ENCODE measurements around the gene ERMN. TPM values are rescaled to one million over a fixed set of nuclear protein-coding genes. Genes with fewer than 3 reads are reported as not detected.

The ERMN gene
- total RNA-seq, 1 donor from 2014 or later = 0.14 TPM

DNA sequence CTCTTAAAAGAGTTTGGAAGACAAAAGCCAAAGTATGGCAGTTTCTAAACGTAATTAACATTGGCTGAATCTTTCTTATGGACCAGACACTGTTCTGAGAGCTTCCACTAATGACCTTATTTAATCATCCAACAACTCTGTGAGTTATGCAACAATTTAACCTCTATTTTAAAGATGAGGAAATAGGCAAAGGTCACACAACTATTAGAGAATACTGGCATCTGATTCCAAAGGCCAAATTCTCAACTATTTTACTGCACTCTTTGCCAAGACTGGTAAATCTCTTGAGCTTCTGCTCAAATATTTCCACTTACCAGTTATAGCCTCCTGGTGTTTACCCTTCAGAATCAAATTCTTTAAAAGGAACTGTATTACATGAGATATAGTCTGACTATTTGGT is 42.1 kb upstream of the ERMN start:
- H3K9me3 Mint-ChIP-seq (ENCODE audit: unreplicated experiment) = no peaks in the 10 kb centered on the region
- H3K4me3 ChIP-seq (ENCODE audit: insufficient read depth, low read depth, low read length) = no peak overlapping the region
- H3K9me3 ChIP-seq (ENCODE audit: insufficient read depth, low read depth, low read length) = no peaks in the 10 kb centered on the region
- no peaks in the 10 kb centered on the region for H3K36me3 ChIP-seq (ENCODE audit: insufficient read depth, low read length)
- no peaks in the 10 kb centered on the region for H3K4me1 Mint-ChIP-seq (ENCODE audit: low read depth, unreplicated experiment)
- H3K4me2 ChIP-seq (ENCODE audit: low read length) = no peak overlapping the region
- no peak overlapping the region for H2AFZ ChIP-seq (ENCODE audit: low read depth, low read length)
- H3K79me2 ChIP-seq (ENCODE audit: insufficient read depth, low read length) = no peaks in the 10 kb centered on the region
- no peaks in the 10 kb centered on the region for H3K4me1 ChIP-seq (ENCODE audit: insufficient read depth, low read length)
- H3K27me3 Mint-ChIP-seq (ENCODE audit: low read depth, unreplicated experiment) = no peaks in the 10 kb centered on the region
- no peak overlapping the region for H3K27ac Mint-ChIP-seq (ENCODE audit: unreplicated experiment)
- TF ChIP-seq EZH2 (IDR thresholded peaks at IDR 0.05; ENCODE audit: insufficient read depth, low read length) = no peak
- no peak for TF ChIP-seq CTCF (IDR thresholded peaks at IDR 0.05; ENCODE audit: insufficient read depth, low read depth, low read length)
- no peak overlapping the region for H3K4me3 Mint-ChIP-seq (ENCODE audit: unreplicated experiment)
- H3K27ac ChIP-seq (ENCODE audit: low read depth, low read length) = no peak overlapping the region
- no peaks in the 10 kb centered on the region for H4K20me1 ChIP-seq (ENCODE audit: insufficient read depth, low read length)
- no peak for FAIRE-seq
- no peak overlapping the region for H3K9ac ChIP-seq (ENCODE audit: low read length)
- H3K36me3 Mint-ChIP-seq (ENCODE audit: low read depth, unreplicated experiment) = no peaks in the 10 kb centered on the region
- no peaks in the 10 kb centered on the region for H3K27me3 ChIP-seq (ENCODE audit: insufficient read depth, low read length)
- no peak for DNase-seq (ENCODE audit: low read depth)

- Mint-ChIP-seq H3K4me1 (ENCODE audit: low read depth, unreplicated experiment) (no peaks in the 10 kb centered on the region), H3K36me3 (ENCODE audit: low read depth, unreplicated experiment) (no peaks in the 10 kb centered on the region), H3K27ac (ENCODE audit: unreplicated experiment) (no peak overlapping the region), H3K4me3 (ENCODE audit: unreplicated experiment) (no peak overlapping the region), H3K27me3 (ENCODE audit: low read depth, unreplicated experiment) (no peaks in the 10 kb centered on the region), H3K9me3 (ENCODE audit: unreplicated experiment) (peaks cover 7% of the 10 kb centered on the region)
- Histone ChIP-seq H3K27ac (ENCODE audit: low read depth, low read length) (no peak overlapping the region), H3K27me3 (ENCODE audit: insufficient read depth, low read length) (no peaks in the 10 kb centered on the region), H3K36me3 (ENCODE audit: insufficient read depth, low read length) (no peaks in the 10 kb centered on the region), H4K20me1 (ENCODE audit: insufficient read depth, low read length) (no peaks in the 10 kb centered on the region), H2AFZ (ENCODE audit: low read depth, low read length) (no peak overlapping the region), H3K9ac (ENCODE audit: low read length) (no peak overlapping the region), H3K4me1 (ENCODE audit: insufficient read depth, low read length) (no peaks in the 10 kb centered on the region), H3K4me2 (ENCODE audit: low read length) (no peak overlapping the region), H3K4me3 (ENCODE audit: insufficient read depth, low read depth, low read length) (no peak overlapping the region), H3K9me3 (ENCODE audit: insufficient read depth, low read depth, low read length) (peaks cover 11% of the 10 kb centered on the region), H3K79me2 (ENCODE audit: insufficient read depth, low read length) (no peaks in the 10 kb centered on the region)
- TF ChIP-seq EZH2 (IDR thresholded peaks at IDR 0.05; ENCODE audit: insufficient read depth, low read length) (no peak), CTCF (IDR thresholded peaks at IDR 0.05; ENCODE audit: insufficient read depth, low read depth, low read length) (no peak)
- DNase-seq (ENCODE audit: low read depth) = no peak
- no peak for FAIRE-seq
Measured at GRCh38 chr2:157364257-157364974, 38.8 kb upstream of the ERMN start.

DNA sequence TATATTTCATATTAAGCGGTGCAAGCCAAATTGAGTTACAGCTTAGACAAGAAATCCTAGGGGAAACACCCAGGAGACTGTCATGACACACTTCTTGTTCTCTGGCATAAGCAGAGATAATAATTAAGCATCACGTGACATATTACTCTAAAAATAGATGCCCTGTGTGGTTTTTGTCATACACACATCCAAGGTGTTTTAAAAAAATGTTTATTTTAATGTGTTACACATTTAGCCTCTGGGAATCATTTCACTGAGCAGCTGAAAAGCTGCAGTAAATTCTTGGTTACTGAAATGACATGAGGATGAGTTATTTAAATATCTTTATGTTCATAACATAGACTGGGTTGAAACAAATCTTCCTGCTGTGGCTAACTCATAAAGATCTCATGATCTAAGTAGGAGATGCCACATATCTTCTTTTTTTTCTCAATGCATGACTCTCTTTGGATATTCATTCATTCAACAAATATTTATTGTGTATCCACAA is 38.0 kb upstream of the ERMN start:
- FAIRE-seq = no peak
- peaks cover 11% of the 10 kb centered on the region for H3K9me3 ChIP-seq (ENCODE audit: insufficient read depth, low read depth, low read length)
- no peak overlapping the region for H2AFZ ChIP-seq (ENCODE audit: low read depth, low read length)
- Mint-ChIP-seq H3K4me3 (ENCODE audit: unreplicated experiment) (no peak overlapping the region), H3K9me3 (ENCODE audit: unreplicated experiment) (peaks cover 7% of the 10 kb centered on the region), H3K4me1 (ENCODE audit: low read depth, unreplicated experiment) (no peaks in the 10 kb centered on the region), H3K27me3 (ENCODE audit: low read depth, unreplicated experiment) (no peaks in the 10 kb centered on the region), H3K27ac (ENCODE audit: unreplicated experiment) (no peak overlapping the region), H3K36me3 (ENCODE audit: low read depth, unreplicated experiment) (no peaks in the 10 kb centered on the region)
- H3K4me3 ChIP-seq (ENCODE audit: insufficient read depth, low read depth, low read length) = no peak overlapping the region
- no peak overlapping the region for H3K27ac ChIP-seq (ENCODE audit: low read depth, low read length)
- no peak overlapping the region for H3K9ac ChIP-seq (ENCODE audit: low read length)
- H4K20me1 ChIP-seq (ENCODE audit: insufficient read depth, low read length) = no peaks in the 10 kb centered on the region
- no peaks in the 10 kb centered on the region for H3K79me2 ChIP-seq (ENCODE audit: insufficient read depth, low read length)
- DNase-seq (ENCODE audit: low read depth) = no peak
- H3K36me3 ChIP-seq (ENCODE audit: insufficient read depth, low read length) = no peaks in the 10 kb centered on the region
- TF ChIP-seq EZH2 (IDR thresholded peaks at IDR 0.05; ENCODE audit: insufficient read depth, low read length) (no peak), CTCF (IDR thresholded peaks at IDR 0.05; ENCODE audit: insufficient read depth, low read depth, low read length) (no peak)
- no peak overlapping the region for H3K4me2 ChIP-seq (ENCODE audit: low read length)
- no peaks in the 10 kb centered on the region for H3K4me1 ChIP-seq (ENCODE audit: insufficient read depth, low read length)
- H3K27me3 ChIP-seq (ENCODE audit: insufficient read depth, low read length) = no peaks in the 10 kb centered on the region

All from astrocyte (in vitro differentiated cells and primary cell).